Posterior vena cava (tissue), 2 donors: ENCODE data around the gene STAT4. TPM values are rescaled to one million over a fixed set of nuclear protein-coding genes. Genes with fewer than 3 reads are reported as not detected.

Experiments used
- DNase-seq: peaks from one replicate; pipeline ENCODE4 v3.0.0-alpha.2; 2020; ENCODE audit warnings: low spot score
- intact Hi-C, 2 donors: fragments of 100-400 bp; cut with DNase I; formaldehyde crosslinking; loops; one replicate each; pipeline versions ENCODE4 v1.14.1 to v1.14.2; 2022 to 2023
- total RNA-seq, 2 donors: library from RNA; stranded (reverse); fragmentation: NEBNext Ultra II Directional; extraction: Animal tissue kit (Norgen Biotek cat#: 25700); gene quantifications; one replicate each; pipeline ENCODE4 v1.2.1, GENCODE V29; 2021
- donor health status: DM: yes; HTN: yes; CAD: no.
- donor health status: DM: yes; HTN: yes; CAD: no.

Gene STAT4
- total RNA-seq, 2 donors from 2014 or later: 2.2 to 2.5 TPM

GRCh38 chr2:191176801-191177438 is 26.1 kb upstream of the STAT4 start:
- intact Hi-C loops: no loop called here
- no peak for DNase-seq

- intact Hi-C loops: no loop called here
Measured at GRCh38 chr2:191176305-191176704, 25.5 kb upstream of the STAT4 start.

GRCh38 chr2:191174442-191174841 is 23.6 kb upstream of the STAT4 start:
- no peak for DNase-seq
- intact Hi-C loops: no loop called here

More at GRCh38 chr2:191176305-191176704, 25.5 kb upstream of the STAT4 start:
- no peak for DNase-seq

GRCh38 chr2:191173206-191173605 is 22.4 kb upstream of the STAT4 start:
- intact Hi-C loops: no loop called here
- DNase-seq: no peak

GRCh38 chr2:191171708-191172355 is 21.0 kb upstream of the STAT4 start:
- DNase-seq: no peak
- intact Hi-C loops: no loop called here

- intact Hi-C loops: no loop called here
- DNase-seq: no peak
Measured at GRCh38 chr2:191171286-191171685, 20.5 kb upstream of the STAT4 start.

GRCh38 chr2:191170773-191171172 is 20.0 kb upstream of the STAT4 start:
- intact Hi-C loops: no loop called here
- DNase-seq: no peak

- intact Hi-C loops: no loop called here
- DNase-seq: no peak
Measured at GRCh38 chr2:191170301-191170636, 19.5 kb upstream of the STAT4 start.

- intact Hi-C loops: loop anchor here (5.0 to 10.0 kb wide), 2 partner anchors 333 to 335 kb away; no protein-coding TSS in a partner anchor
- DNase-seq: no peak
Measured at GRCh38 chr2:191169456-191170300, 18.9 kb upstream of the STAT4 start.

- DNase-seq: no peak
- intact Hi-C loops: loop anchor here (5.0 to 10.0 kb wide), 2 partner anchors 335 to 337 kb away; no protein-coding TSS in a partner anchor
Measured at GRCh38 chr2:191167766-191168165, 17.0 kb upstream of the STAT4 start.

- no peak for DNase-seq
- intact Hi-C loops: loop anchor here (5.0 to 10.0 kb wide), 2 partner anchors 335 to 338 kb away; no protein-coding TSS in a partner anchor
Measured at GRCh38 chr2:191166756-191167445, 16.1 kb upstream of the STAT4 start.

- intact Hi-C loops: loop anchor here (5.0 to 10.0 kb wide), 2 partner anchors 336 to 339 kb away; no protein-coding TSS in a partner anchor
- DNase-seq: no peak
Measured at GRCh38 chr2:191166111-191166755, 15.4 kb upstream of the STAT4 start.

GRCh38 chr2:191165176-191165643 is 14.4 kb upstream of the STAT4 start:
- DNase-seq: no peak
- intact Hi-C loops: loop anchor here (5.0 to 10.0 kb wide), 2 partner anchors 337 to 340 kb away; no protein-coding TSS in a partner anchor

GRCh38 chr2:191158747-191159146 is 8.0 kb upstream of the STAT4 start:
- DNase-seq: no peak
- intact Hi-C loops: no loop called here

GRCh38 chr2:191158193-191158592 is 7.4 kb upstream of the STAT4 start:
- intact Hi-C loops: no loop called here
- DNase-seq: no peak

GRCh38 chr2:191155608-191156071 is 4.8 kb upstream of the STAT4 start:
- DNase-seq: no peak
- intact Hi-C loops: no loop called here

GRCh38 chr2:191153716-191154115 is 2.9 kb upstream of the STAT4 start:
- intact Hi-C loops: no loop called here
- no peak for DNase-seq

- DNase-seq: no peak
- intact Hi-C loops: no loop called here
Measured at GRCh38 chr2:191152482-191153240, 1.9 kb upstream of the STAT4 start.
